HL-60/S4 treated with retinoic acid at 250 ng/mL for 4 days and 3 days (cell line): ENCODE measurements around the gene L3MBTL1.

Experiments
- in situ Hi-C: fragments of 300-500 bp; cut with MboI; formaldehyde crosslinking; loops from 2 replicates; pipeline ENCODE4 v1.7.0; 2022; ENCODE audit warnings: low sequenced_read_pairs

L3MBTL1 gene

DNA sequence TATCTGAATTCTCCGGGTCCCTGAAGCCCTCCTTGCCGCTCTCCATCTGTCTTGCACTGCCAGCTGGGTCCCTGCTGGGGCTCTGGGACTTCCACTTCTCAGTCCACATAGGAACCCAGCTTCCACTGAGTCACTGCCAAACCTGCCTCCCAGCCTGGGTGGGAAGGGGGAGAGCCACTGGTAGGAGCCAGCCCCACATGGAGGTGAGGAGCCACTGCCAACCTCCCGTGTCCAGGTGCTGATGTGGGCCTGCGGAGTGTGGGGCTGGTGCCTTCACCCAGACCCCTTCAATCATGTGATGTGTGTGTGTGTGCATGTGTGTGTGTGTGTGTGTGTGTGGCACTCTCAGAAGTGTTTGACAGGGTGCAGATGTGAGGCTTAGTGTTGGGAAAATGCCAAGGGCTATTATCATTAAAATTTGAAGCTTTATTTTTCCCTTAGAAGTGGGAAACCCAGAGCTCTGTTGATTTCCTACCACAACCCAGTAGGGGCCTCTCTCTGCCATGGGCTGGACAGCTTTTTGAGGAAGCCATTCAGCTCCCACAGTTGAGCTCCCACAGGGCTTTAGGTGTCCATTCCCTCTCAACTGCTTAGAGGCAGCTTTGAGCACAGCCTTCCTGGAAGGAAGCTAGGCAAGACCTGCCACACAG is 42.0 kb downstream of the L3MBTL1 start:
- in situ Hi-C loops, result loop anchor here (25.0 kb wide), 1 partner anchor 538 kb away; no protein-coding TSS in a partner anchor

- in situ Hi-C loops, result no loop called here
Observed at GRCh38 chr20:43550456-43550855, 43.0 kb downstream of the L3MBTL1 start.

DNA sequence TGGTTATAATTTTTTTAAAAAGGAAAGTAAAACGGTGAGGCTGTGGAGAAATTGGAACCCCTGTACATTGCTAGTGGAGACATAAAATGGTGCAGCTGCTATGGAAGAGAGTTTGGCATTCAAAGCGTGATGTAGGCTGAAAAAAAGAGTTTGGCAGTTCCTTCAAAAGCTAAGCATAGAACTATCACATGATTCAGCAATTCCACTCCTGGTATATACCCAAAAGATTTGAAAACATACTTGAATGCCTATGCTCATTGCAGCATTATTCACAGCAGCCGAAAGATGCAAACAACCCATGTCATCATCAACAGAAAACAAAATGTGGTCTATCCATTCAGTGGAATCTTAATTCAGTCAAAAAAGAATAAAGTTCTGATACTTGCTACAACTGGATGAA is 46.9 kb downstream of the L3MBTL1 start:
- in situ Hi-C loops, result no loop called here

- in situ Hi-C loops, result no loop called here
Observed at GRCh38 chr20:43558412-43559146, 51.1 kb downstream of the L3MBTL1 start, which contains the start of gene SGK2. SGK2 (plus strand) TSS chr20:43559027; CDS start chr20:43566496, 7,469 bp downstream.

GRCh38 chr20:43559147-43559987 is 51.9 kb downstream of the L3MBTL1 start:
- in situ Hi-C loops, result no loop called here

- in situ Hi-C loops, result no loop called here
Observed at GRCh38 chr20:43560974-43561373, 53.5 kb downstream of the L3MBTL1 start.

DNA sequence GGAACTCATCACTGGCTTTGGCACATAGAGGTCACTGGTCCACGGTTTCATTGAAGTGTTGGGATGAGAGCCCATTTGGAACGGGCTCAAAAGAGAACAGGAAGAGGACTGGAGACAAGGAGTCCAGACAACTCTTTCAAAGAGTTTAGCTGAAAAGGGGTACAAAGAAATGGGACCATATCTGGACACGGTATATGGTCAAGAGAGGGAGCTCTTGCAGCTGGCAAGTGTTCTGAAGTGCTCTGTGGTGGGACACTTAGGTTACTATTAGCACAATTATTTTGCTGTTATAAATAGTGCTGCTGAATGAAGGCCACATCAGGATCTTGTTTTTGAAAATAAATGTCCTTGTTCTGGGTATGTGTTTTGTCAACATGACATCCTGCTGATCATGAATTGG is 55.9 kb downstream of the L3MBTL1 start:
- in situ Hi-C loops, result no loop called here

DNA sequence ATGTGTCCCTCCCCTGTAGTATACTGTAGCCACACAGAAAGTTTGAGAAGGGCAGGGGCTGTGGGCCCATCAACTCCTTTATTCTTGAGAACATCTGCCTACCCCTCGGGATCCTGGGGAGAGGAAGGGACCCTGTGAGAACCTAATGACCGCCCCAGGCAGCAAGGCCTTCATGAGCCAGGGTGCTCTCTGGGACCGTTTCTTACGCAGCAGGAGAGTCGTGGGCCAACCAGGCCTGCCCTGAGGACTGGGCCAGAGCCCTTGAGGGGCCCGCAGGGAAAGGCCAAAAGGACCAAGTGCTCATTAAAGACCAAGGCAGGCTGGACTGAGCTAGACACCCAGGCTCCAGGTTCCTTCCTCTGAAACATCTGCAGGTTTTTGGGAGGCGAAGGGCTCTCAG is 56.5 kb downstream of the L3MBTL1 start:
- in situ Hi-C loops, result no loop called here

DNA sequence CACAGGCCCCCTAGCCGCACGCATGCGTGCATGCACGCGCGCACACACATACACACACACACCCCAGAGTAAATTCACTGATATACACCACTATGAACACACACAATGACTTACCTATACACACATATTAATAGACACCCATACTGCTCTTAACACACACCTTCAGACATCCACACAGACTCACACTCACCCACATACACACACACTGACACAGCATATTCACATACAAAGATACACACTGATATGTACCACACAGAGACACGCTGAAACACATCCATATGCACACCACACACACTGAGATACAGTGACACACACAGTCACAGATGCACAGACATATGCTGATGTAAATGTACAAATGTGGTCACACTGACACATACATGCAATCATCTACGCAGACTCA is 57.0 kb downstream of the L3MBTL1 start:
- in situ Hi-C loops, result no loop called here

- in situ Hi-C loops, result no loop called here
Observed at GRCh38 chr20:43564993-43565757, 57.7 kb downstream of the L3MBTL1 start.

DNA sequence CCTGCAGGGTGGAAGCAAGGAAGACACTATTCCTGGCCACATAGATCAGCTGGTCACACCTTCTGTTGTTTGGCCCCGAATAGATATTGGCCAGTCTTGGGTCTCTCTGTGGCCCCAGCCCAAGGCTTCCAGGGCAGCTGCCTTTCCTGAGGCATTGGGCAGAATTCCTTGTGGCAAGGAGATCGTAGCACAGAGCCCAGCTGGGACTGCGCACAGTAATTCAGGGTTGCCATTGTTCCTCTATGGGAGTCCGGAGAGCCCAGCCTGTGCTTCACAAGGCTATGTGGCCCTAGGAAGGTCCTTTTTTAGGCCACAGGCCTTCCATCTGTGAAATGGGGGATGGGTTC is 58.2 kb downstream of the L3MBTL1 start:
- in situ Hi-C loops, result no loop called here

- in situ Hi-C loops, result no loop called here
Observed at GRCh38 chr20:43567477-43567876, 60.0 kb downstream of the L3MBTL1 start.

DNA sequence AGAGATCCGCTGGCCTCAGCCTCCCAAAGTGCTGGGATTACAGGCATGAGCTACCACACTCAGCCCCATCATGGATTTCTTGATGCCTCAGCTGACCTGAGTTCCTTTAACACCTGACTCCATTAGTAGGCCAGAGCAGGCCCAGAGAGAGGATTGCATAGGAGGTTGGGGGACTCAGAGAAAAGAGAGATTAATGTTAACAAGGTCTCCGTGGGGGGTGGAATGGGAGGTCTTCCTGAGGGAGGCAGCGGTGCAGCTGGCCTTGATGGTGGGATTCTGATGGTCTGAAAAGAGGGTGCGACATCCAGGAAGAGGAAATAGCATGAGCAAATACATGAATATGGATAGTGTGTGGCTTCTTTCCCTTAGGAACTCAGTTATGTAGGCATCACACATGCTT is 61.2 kb downstream of the L3MBTL1 start:
- in situ Hi-C loops, result no loop called here

GRCh38 chr20:43569282-43569681 is 61.8 kb downstream of the L3MBTL1 start:
- in situ Hi-C loops, result no loop called here

DNA sequence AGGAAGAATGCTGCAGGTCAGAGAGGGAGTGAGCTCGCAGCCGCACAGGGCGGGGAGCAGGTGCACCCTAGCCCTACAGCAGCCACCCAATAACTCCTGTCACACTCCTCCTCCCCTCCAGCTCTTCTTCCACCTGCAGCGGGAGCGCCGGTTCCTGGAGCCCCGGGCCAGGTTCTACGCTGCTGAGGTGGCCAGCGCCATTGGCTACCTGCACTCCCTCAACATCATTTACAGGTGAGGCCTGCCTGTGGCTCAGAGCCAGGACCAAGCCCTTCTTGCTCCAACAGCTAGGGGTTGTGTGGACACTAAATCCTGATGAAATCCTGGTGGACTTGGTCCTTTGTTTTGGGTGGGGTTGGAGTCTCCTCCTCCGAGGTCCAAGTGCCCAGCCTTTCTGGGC is 63.0 kb downstream of the L3MBTL1 start:
- in situ Hi-C loops, result no loop called here

GRCh38 chr20:43571310-43571709 is 63.8 kb downstream of the L3MBTL1 start:
- in situ Hi-C loops, result no loop called here

DNA sequence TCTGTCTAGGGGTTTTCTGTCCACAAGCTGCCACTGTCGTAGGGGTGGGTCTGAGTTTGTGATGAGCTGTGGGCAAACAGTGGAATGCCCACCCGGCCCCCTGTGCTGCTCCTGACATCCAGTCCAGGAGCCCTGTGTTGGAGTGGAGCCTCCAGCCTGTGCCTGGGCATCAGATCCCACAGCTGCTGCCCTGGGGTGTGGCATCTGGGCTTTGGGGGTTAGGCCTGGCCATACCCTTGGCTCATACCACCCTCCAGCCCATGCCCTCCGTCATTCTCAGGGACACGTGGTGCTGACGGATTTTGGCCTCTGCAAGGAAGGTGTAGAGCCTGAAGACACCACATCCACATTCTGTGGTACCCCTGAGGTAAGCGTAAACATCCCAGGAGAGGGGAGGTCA is 64.3 kb downstream of the L3MBTL1 start:
- in situ Hi-C loops, result no loop called here

GRCh38 chr20:43572891-43573290 is 65.4 kb downstream of the L3MBTL1 start:
- in situ Hi-C loops, result no loop called here

DNA sequence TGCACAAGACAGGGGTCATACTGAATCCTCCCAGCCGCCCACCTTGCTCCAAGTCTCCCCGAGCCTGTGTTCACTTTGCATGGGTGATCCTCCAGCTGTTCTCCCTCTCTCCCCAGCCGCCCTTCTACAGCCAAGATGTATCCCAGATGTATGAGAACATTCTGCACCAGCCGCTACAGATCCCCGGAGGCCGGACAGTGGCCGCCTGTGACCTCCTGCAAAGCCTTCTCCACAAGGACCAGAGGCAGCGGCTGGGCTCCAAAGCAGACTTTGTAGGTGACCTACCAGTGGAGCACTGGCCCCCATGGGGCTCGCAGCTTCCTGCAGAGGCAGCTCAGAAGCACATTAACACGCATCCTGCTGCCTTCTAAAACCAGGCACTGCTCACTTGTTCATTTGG is 68.6 kb downstream of the L3MBTL1 start:
- in situ Hi-C loops, result no loop called here

DNA sequence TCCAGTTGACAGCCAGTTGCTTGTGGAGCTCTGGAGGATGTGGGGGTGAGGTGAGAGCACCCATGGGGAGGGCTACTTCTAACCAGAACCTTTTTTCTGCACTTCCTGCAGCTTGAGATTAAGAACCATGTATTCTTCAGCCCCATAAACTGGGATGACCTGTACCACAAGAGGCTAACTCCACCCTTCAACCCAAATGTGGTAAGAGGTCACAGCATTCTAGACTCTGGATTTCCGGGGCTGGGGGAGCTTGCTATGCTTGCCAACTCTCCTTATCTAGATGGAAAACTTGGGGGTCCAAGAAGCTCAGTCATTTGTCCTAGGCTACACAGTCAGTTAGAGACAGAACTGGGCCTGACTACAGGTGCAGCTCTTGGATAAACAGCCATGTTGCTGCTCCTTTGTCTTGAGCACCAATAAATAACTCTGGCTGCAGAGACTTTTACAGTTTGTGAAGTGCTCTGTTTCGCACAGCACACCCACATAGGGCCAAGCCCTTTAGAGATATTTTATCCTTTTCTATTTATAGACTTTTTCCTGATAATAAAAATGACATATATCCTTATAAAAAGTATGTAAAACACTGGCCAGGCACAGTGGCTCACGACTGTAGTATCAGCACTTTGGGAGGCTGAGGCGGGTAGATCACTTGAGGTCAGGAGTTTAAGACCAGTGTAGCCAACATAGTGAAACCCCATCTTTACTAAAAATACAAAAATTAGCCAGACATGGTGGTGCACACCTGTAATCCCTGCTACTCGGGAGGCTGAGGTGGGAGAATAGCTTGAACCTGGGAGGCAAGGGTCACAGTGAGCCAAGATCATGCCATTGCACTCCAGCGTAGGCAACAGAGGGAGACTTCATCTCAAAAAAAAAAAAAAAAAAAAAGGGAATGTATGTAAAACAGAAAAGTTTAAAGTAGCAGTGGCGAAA is 72.6 kb downstream of the L3MBTL1 start:
- in situ Hi-C loops, result no loop called here
